Activated naive CD8-positive, alpha-beta T cell treated with anti-CD3 and anti-CD28 coated beads, Interleukin-2, amount 50 U/mL, for 24 hours (primary cell): Measurements from ENCODE around the gene VMP1.
"Not testable (repeated sequence)": the region's sequence is repeated elsewhere in the genome, so short reads cannot be mapped to it uniquely, and the experiment has no call there.

Experiments
- ATAC-seq: fragments of 150-1000 bp; cut with Tn5 transposase; one replicate; pipeline ENCODE4 v1.10.0; 2021
- DNase-seq: peaks from one replicate; pipeline ENCODE4 v3.0.0; 2021
- H3K27ac Mint-ChIP-seq: one replicate; pipeline ENCODE4 v1.8.0; 2021; ENCODE audit warnings: mild to moderate bottlenecking, mixed read lengths
- H3K27me3 Mint-ChIP-seq: one replicate; pipeline ENCODE4 v1.8.0; 2021; ENCODE audit warnings: mixed read lengths
- H3K36me3 Mint-ChIP-seq: one replicate; pipeline ENCODE4 v1.8.0; 2021; ENCODE audit warnings: low read depth, mixed read lengths
- H3K4me1 Mint-ChIP-seq: one replicate; pipeline ENCODE4 v1.8.0; 2021; ENCODE audit warnings: mixed read lengths
- H3K4me3 Mint-ChIP-seq: one replicate; pipeline ENCODE4 v1.8.0; 2021; ENCODE audit warnings: mild to moderate bottlenecking, moderate library complexity, mixed read lengths
- H3K9me3 Mint-ChIP-seq: one replicate; pipeline ENCODE4 v1.8.0; 2021; ENCODE audit warnings: mixed read lengths

The VMP1 gene

DNA sequence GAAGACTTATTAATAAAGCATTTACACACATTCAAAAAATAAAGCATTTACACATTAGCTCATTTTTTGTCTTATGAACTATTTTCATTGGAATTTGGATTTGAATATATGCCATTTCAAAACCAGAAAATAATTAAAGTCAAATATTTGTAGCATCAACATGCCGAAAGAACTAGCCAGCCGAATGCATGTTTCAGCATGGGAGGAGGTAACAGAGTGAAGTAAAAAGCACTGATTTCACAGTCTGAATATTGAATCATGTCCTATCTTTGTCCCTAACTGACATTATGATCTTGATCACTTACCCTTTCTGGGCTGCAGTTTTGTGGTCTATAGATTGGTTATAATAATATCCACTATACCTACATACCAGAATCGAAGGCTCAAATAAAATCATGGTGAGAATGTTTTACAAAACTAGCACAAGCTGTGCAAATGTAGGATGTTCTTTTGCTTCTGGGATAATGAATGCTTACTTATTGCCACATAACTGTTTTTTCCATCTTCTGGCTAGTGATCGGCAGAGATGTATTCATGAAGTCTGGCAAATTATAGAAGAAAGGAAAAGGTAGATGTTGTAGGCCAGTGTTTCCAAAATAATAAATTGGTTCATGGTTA is 100.5 kb downstream of the VMP1 start:
- no peak for DNase-seq
- Mint-ChIP-seq H3K4me3 (no peak overlapping the region), H3K36me3 (peaks cover 33% of the 10 kb centered on the region), H3K4me1 (peaks cover 37% of the 10 kb centered on the region), H3K9me3 (no peaks in the 10 kb centered on the region), H3K27ac (no peak overlapping the region), H3K27me3 (no peaks in the 10 kb centered on the region)
- no peak for ATAC-seq

DNA sequence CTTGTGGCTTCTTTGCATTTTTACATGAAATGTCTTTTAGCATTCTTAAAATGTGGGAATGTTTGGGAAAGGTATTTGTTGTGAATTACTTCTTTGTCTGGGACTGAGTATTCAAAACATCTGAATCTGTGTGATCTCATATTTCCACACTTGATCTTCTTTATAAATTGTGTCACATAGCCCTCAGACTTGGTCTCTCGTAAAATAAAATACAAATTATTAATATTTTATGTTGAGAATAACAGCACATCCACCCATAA is 103.4 kb downstream of the VMP1 start:
- H3K36me3 Mint-ChIP-seq: peaks cover 42% of the 10 kb centered on the region
- no peaks in the 10 kb centered on the region for H3K9me3 Mint-ChIP-seq
- no peak overlapping the region for H3K27ac Mint-ChIP-seq
- ATAC-seq (no peak), DNase-seq (no peak)
- no peak overlapping the region for H3K4me3 Mint-ChIP-seq
- no peaks in the 10 kb centered on the region for H3K27me3 Mint-ChIP-seq
- peaks cover 28% of the 10 kb centered on the region for H3K4me1 Mint-ChIP-seq

DNA sequence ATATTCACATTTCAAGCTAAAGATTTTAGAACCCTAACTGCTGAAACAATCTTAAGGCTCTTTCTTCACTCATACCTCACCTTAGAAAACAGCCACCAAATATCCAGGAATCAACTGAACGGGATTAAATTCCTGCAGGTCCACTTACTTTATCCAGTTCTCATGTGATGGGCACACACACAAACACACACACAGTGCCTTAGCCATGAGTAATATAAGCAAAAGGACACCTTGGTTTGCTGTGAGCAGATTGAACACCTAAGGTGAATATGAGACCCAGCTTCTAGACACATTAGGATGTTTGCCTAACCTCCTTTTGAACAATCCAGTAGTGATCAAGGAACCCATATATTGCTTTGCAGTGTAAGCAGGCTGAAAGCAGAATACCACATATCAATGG is 103.8 kb downstream of the VMP1 start:
- peaks cover 30% of the 10 kb centered on the region for H3K4me1 Mint-ChIP-seq
- ATAC-seq: no peak
- H3K4me3 Mint-ChIP-seq: no peak overlapping the region
- no peaks in the 10 kb centered on the region for H3K9me3 Mint-ChIP-seq
- no peaks in the 10 kb centered on the region for H3K27me3 Mint-ChIP-seq
- no peak overlapping the region for H3K27ac Mint-ChIP-seq
- no peak for DNase-seq
- H3K36me3 Mint-ChIP-seq: peaks cover 45% of the 10 kb centered on the region

DNA sequence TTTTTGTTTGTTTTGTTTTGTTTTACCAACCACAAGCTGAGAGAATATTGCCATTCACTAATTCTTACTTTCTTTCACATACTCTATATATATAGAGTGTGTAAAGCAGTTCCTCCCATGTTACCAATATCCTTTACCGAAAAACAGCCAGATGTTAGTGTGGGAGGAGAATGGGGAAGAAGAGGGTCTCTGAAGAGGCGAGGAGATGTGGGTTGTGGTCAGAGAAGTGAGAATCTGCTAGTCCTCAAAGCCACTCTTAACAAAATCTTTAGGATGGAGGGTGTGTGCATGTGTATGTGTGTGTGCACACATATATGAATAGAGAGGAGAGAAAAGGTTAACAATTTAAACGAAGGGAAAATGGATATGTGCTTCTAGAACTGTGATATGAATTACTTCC is 104.7 kb downstream of the VMP1 start:
- peaks cover 30% of the 10 kb centered on the region for H3K4me1 Mint-ChIP-seq
- peak; percentile 88 for ATAC-seq
- peak overlapping the region; percentile 2 for H3K4me3 Mint-ChIP-seq

DNA sequence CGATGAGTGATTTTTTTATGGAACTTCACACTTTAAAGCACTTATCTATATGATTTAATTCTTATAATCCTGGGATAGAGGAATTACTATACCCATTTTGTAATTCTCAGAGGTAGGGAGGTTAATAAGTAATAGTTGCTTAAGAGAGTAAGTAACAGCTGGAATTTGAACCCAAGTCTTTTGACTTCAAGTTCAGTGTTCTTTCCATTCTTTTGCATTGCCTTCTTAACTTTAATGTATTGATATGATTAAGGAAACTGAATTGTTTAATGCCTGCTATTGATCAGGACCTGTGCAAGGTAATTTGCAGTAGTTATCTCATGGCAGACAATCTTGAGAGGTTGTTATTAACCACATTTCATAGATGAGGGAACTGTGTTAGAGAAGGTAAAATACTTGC is 106.8 kb downstream of the VMP1 start:
- Mint-ChIP-seq H3K4me1 (peaks cover 23% of the 10 kb centered on the region), H3K4me3 (no peak overlapping the region), H3K27me3 (no peaks in the 10 kb centered on the region), H3K27ac (peak overlapping the region; percentile 19), H3K9me3 (no peaks in the 10 kb centered on the region), H3K36me3 (peaks cover 37% of the 10 kb centered on the region)
- no peak for ATAC-seq
- DNase-seq: no peak

More for the DNA sequence above, 104.7 kb downstream of the VMP1 start:
- H3K9me3 Mint-ChIP-seq: no peaks in the 10 kb centered on the region
- no peak for DNase-seq
- peaks cover 46% of the 10 kb centered on the region for H3K36me3 Mint-ChIP-seq
- no peaks in the 10 kb centered on the region for H3K27me3 Mint-ChIP-seq
- H3K27ac Mint-ChIP-seq: peak overlapping the region; percentile 51

DNA sequence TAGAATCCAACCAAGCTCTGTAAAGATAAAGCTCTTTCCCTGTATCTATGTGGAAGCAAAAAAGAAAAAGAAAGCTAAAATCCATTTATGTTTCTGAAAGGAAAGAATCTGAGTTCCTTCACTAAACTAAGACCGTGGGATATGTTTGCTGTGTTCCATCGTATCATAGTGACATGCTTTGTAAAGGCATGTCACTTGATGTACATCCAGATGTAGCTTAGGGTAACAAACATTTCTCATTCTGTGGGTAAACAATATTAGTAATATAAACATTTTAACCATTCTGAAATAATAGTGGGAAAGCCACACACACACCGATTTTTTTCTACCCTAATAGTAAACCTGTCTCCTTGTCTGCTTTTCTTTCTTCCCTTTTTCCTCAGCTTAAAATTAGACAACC is 107.2 kb downstream of the VMP1 start:
- ATAC-seq (no peak), DNase-seq (no peak)
- H3K36me3 Mint-ChIP-seq: peaks cover 36% of the 10 kb centered on the region
- peak overlapping the region; percentile 19 for H3K27ac Mint-ChIP-seq
- H3K4me3 Mint-ChIP-seq: no peak overlapping the region
- H3K4me1 Mint-ChIP-seq: peaks cover 23% of the 10 kb centered on the region
- no peaks in the 10 kb centered on the region for H3K9me3 Mint-ChIP-seq
- no peaks in the 10 kb centered on the region for H3K27me3 Mint-ChIP-seq

DNA sequence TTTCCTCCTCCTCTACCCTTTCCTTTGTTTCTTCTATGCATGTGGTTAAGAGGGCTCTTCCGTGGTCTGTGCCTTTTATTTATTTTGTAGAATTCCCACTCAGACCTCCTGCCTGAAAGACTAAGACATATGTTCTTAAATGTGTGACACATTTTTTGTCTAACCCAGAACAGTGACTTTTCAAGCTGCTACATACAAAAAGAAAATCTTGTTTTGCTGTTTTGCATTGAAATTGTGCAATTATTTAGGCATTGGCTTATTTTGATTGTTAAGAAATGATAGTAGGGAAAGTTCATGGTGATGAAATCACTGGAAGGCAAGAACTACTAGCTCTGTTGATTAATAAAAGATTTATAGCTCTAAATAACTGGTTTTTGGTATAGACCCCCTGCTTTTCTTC is 108.5 kb downstream of the VMP1 start:
- DNase-seq (no peak), ATAC-seq (no peak)
- no peak overlapping the region for H3K4me3 Mint-ChIP-seq
- no peaks in the 10 kb centered on the region for H3K27me3 Mint-ChIP-seq
- peaks cover 29% of the 10 kb centered on the region for H3K4me1 Mint-ChIP-seq
- H3K27ac Mint-ChIP-seq: no peak overlapping the region
- H3K36me3 Mint-ChIP-seq: peaks cover 42% of the 10 kb centered on the region
- no peaks in the 10 kb centered on the region for H3K9me3 Mint-ChIP-seq

DNA sequence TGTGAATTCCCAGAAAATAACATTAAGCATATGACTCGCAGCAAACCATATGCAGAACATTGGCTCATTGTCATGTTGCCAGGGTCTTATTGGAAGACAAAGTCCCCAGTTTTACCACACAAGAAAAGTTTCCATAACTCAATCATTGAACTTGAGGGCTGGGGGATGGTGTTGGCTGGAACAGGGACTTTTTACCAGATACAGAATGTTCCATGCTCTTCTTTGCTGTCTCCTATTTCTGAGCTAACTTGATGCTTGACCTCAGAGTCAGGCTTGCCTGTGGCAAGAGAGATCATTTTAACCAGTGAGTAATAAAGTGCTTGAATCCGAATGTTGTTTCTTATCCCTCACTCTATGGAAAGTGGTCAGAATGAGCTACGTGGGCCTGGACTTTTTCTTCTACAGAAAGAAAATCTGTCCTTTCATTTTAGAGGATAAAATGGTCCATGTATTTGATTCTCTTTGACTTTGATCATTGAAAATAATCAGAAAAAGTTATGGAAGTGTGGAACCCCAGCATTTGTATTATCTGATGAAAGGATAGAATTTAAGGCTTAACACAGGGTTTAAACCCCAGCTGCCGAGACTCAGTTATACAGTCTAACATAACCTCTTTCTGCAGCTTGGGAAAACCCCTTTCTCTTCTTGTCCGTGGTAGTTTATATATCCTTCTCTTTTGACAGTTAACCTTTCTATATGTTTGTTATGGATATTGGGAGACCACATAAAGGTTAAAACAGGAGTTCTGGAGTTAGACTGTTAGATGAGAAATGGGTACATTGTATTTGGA is 118.3 kb downstream of the VMP1 start:
- DNase-seq (peak; percentile 49), ATAC-seq (peak; percentile 75)
- H3K27me3 Mint-ChIP-seq: no peaks in the 10 kb centered on the region
- peaks cover 77% of the 10 kb centered on the region for H3K4me1 Mint-ChIP-seq
- peaks cover 38% of the 10 kb centered on the region for H3K36me3 Mint-ChIP-seq
- peak overlapping the region; percentile 83 for H3K4me3 Mint-ChIP-seq
- H3K9me3 Mint-ChIP-seq: no peaks in the 10 kb centered on the region
- peak overlapping the region; percentile 98 for H3K27ac Mint-ChIP-seq

DNA sequence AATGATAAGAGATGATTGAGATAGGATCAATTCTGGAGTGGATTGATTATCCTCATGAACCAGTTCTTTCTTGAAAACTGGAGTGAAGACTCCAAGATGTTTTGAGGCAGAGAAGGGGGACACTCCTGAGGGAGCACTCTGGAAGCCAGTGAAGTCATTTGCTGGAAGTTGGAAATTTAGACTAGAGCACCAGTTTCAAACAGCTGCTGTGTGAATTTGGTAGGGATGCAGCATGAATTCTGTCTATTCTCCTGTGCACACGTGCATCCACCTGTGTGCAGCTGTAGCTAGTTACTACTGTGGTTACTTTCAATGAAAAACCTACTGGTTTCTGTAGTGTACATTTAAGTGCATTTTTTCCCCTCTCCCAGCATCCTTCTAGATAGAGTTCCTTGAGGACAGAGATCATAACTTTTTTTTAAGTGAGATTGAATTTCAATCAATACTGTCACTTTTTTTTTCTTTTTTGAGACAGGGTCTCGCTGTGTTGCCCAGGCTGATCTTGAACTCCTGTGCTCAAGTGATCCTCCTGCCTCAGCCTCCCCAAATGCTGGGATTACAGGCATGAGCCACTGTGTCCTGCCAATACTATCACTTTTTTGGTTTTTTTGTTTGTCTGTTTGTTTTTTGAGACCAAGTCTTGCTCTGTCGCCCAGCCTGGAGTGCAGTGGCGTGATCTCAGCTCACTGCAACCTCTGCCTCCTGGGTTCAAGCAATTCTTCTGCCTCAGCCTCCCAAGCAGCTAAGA is 119.4 kb downstream of the VMP1 start:
- ATAC-seq: no peak
- Mint-ChIP-seq H3K27me3 (no peaks in the 10 kb centered on the region), H3K4me3 (peak overlapping the region; percentile 83), H3K36me3 (peaks cover 39% of the 10 kb centered on the region), H3K9me3 (no peaks in the 10 kb centered on the region), H3K27ac (peak overlapping the region; percentile 98), H3K4me1 (peaks cover 87% of the 10 kb centered on the region)
- no peak for DNase-seq

DNA sequence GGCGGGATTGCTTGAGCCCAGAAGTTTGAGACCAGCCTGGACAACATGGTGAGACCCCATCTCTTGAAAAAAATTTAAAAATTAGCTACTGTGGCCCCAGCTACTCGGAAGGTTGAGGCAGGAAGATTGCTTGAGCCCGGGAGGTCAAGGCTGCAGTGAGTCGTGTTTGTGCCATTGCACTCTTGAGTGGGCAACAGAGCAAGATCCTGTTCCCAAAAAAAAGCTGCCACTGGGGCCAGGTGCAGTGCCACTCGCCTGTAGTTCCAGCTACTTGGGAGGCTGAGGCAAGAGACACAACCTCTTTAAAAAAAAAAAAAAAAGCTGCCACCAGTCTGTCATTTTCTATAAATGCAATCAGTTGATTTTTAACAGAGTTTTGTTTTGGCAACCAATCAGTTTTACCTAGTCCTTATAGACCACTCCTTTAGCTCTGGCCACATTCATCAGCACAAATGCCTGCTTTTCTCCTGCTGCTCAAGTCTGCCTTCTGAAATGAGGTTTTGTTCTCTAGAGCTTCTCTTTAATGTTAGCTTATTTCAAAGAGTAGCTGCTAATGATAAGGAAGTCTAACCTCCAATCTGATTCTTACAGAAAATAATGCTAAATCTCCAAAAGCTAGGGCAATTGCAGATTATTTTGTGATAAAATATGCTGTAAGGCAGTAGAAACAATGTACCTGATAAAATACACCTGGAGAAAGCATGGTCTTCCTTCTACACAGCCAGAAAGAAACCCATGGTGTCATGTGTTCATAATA is 120.4 kb downstream of the VMP1 start:
- H3K9me3 Mint-ChIP-seq: no peaks in the 10 kb centered on the region
- H3K27ac Mint-ChIP-seq: peak overlapping the region; percentile 98
- peaks cover 91% of the 10 kb centered on the region for H3K4me1 Mint-ChIP-seq
- H3K36me3 Mint-ChIP-seq: peaks cover 36% of the 10 kb centered on the region
- ATAC-seq (no peak), DNase-seq (no peak)
- no peaks in the 10 kb centered on the region for H3K27me3 Mint-ChIP-seq
- H3K4me3 Mint-ChIP-seq: peak overlapping the region; percentile 83

DNA sequence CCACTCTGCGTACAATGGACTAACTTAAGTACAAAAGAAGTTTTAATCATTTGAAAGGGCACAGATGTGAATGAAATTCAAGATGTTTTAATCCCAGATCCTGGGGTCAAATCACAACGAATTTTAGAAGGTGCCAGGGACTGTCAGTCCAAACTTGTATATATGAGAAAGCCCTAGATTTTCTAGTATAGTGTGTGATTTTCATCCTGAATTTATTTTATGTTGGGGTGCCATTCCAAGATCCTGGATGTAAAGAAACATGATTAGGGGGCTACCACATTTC is 121.0 kb downstream of the VMP1 start:
- no peak for DNase-seq
- Mint-ChIP-seq H3K4me3 (peak overlapping the region; percentile 83), H3K27ac (peak overlapping the region; percentile 98), H3K9me3 (no peaks in the 10 kb centered on the region), H3K27me3 (no peaks in the 10 kb centered on the region), H3K36me3 (peaks cover 33% of the 10 kb centered on the region), H3K4me1 (peaks cover 92% of the 10 kb centered on the region)
- ATAC-seq: no peak

DNA sequence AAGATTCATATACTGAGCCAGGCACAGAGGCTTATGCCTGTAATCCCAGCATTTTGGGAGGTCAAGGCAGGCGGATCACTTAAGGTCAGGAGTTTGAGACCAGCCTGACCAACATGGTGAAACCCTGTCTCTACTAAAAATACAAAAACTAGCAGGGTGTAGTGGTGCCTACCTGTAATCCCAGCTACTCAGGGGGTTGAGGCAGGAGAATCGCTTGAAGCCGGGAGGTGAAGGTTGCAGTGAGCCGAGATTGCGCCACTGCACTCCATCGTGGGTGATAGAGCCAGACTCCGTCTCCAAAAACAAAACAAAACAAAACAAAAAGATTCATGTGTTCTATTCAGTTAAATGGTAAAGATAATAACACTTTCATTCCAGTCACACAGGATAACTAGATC is 121.4 kb downstream of the VMP1 start:
- Mint-ChIP-seq H3K27ac (peak overlapping the region; percentile 98), H3K4me1 (peaks cover 92% of the 10 kb centered on the region), H3K4me3 (peak overlapping the region; percentile 83), H3K36me3 (peaks cover 33% of the 10 kb centered on the region)
- ATAC-seq, DNase-seq, H3K9me3 Mint-ChIP-seq, H3K27me3 Mint-ChIP-seq: not testable (repeated sequence)

DNA sequence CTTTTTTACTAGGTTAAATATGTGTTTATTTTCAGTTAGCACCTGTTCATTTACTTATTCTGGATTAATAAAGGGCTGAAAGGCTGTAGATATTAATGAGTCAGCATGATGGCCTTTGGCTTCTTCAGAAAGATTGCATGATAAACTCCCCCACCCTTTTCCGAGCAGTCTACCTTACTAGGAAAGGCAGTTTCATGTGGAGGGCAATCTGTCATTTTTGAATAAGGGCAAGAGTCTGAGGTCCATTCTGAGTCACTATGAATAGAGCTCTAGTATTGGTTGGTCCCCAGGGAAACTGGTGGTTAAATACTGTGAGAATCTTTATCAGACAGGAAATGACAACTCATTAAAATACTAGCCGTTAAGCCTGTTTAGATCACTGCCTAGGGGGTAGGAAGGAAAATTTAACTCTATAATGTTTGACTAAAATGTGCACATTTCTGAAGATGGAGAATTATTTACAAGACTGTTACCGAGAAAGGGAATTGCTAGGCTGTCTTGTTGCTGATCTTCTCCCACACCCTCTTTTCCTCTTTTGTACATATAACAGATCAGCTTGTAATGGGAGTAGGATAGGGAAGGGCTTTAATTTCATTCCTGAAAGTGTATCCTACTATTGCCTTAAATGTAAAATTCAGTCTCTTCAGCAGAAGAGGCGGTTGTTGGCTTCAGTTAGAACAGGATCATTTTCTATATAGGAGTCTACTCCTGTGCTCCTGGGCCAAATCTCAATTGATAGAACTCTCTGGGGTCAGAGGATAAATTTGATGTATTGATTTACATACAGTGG is 122.0 kb downstream of the VMP1 start:
- Mint-ChIP-seq H3K9me3 (no peaks in the 10 kb centered on the region), H3K36me3 (peaks cover 31% of the 10 kb centered on the region), H3K4me1 (peaks cover 92% of the 10 kb centered on the region), H3K27me3 (no peaks in the 10 kb centered on the region), H3K4me3 (peak overlapping the region; percentile 83), H3K27ac (peak overlapping the region; percentile 98)
- ATAC-seq: peak; percentile 74
- DNase-seq: no peak

DNA sequence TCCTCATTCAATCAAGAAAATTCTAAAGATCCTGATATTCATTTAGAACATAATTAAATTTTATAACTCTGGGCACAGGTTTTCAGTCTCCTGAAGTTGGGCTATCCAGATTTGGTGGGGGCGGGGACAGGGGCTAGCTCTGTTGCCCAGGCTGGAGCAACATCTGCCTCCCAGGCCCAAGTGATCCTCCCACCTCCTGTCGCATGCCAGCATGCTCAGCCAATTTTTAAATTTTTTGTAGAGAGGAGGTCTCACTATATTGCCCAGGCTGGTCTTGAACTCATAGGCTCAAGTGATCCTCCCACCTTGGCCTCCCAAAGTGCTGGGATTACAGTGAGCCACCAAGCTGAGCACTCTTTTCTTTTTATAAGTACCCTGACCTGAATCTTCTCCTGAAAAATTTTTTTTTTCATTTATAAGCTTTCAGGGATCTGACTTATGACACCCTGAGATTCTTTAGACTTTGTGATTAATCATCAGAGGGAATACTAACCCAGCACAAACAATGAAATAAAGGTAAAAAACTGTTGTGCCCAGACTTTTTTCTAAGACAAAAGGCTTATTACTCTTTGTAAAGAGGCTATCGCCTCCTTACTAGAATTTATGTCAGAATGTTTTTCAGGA is 122.7 kb downstream of the VMP1 start:
- Mint-ChIP-seq H3K4me3 (peak overlapping the region; percentile 83), H3K4me1 (peaks cover 89% of the 10 kb centered on the region), H3K9me3 (no peaks in the 10 kb centered on the region), H3K36me3 (peaks cover 31% of the 10 kb centered on the region), H3K27ac (peak overlapping the region; percentile 98), H3K27me3 (no peaks in the 10 kb centered on the region)
- ATAC-seq: no peak
- peak; percentile 57 for DNase-seq
